PC-3 (cell line): ENCODE results near the gene PQBP1. TPM values are rescaled to one million over a fixed set of nuclear protein-coding genes. Genes with fewer than 3 reads are reported as not detected.
A peak's percentile ranks its signal among the peaks of the same experiment; 100 is the strongest.

Experiments
- ATAC-seq: fragments of 200-7000 bp; cut with Tn5 transposase; 2 replicates; pipeline ENCODE4 v1.9.1; 2020; ENCODE audit warnings: mild to moderate bottlenecking, moderate library complexity
- BruUV-seq: library from RNA; stranded (reverse); fragments of 400-500 nt; replicated peaks from 2 replicates; lab custom pipeline; 2021; lab: Mats Ljungman, UMichigan
- CTCF ChIA-PET: fragments of 300-600 bp; sonication (Branson Sonifier 250); formaldehyde crosslinking; loops from one replicate; lab custom pipeline; 2022; ENCODE audit warnings: antibody characterized with exemption; lab: Charles Lee
- POLR2A ChIA-PET: fragments of 300-600 bp; sonication (Branson Sonifier 250); formaldehyde crosslinking; loops from one replicate; lab custom pipeline; 2022; ENCODE audit warnings: antibody characterized with exemption; ENCODE audit not compliant: unreplicated experiment; lab: Charles Lee
- DNase-seq: peaks from one replicate; pipeline ENCODE4 v3.0.0-alpha.2; 2015
- H2AFZ ChIP-seq: fragments of 300-600 bp; sonication (generic); 2 replicates; pipeline ENCODE4 v1.6.0; 2016; ENCODE audit warnings: antibody characterized with exemption, low read length
- H3F3A ChIP-seq: fragments of 300-600 bp; sonication (generic); one replicate; pipeline ENCODE4 v1.6.0; 2017; ENCODE audit warnings: antibody characterized with exemption, low read length, control low read depth, mild to moderate bottlenecking; ENCODE audit not compliant: unreplicated experiment
- H3K27ac ChIP-seq: fragments of 300-600 bp; sonication (generic); 2 replicates; pipeline ENCODE4 v1.5.1; 2016; ENCODE audit warnings: mild to moderate bottlenecking, low read length
- H3K27me3 ChIP-seq: fragments of 300-600 bp; sonication (generic); 2 replicates; pipeline ENCODE4 v1.6.1; 2016; ENCODE audit warnings: low read length, mixed read lengths
- H3K36me3 ChIP-seq: fragments of 300-600 bp; sonication (generic); 2 replicates; pipeline ENCODE4 v1.6.1; 2016; ENCODE audit warnings: low read depth, mixed run types, low read length, mixed read lengths
- H3K4me1 ChIP-seq: fragments of 300-600 bp; sonication (generic); 2 replicates; pipeline ENCODE4 v1.5.1; 2016; ENCODE audit warnings: low read length; ENCODE audit not compliant: insufficient read depth
- H3K4me2 ChIP-seq: fragments of 300-600 bp; sonication (generic); 2 replicates; pipeline ENCODE4 v1.6.0; 2016; ENCODE audit warnings: low read length
- H3K4me3 ChIP-seq: fragments of 300-600 bp; sonication (generic); 2 replicates; pipeline ENCODE4 v1.5.1; 2016; ENCODE audit warnings: mild to moderate bottlenecking, low read length, mixed read lengths
- H3K79me2 ChIP-seq: fragments of 300-600 bp; sonication (generic); 2 replicates; pipeline ENCODE4 v1.6.1; 2017; ENCODE audit warnings: low read length, mixed read lengths
- H3K9ac ChIP-seq: fragments of 300-600 bp; sonication (generic); 2 replicates; pipeline ENCODE4 v1.6.0; 2016; ENCODE audit warnings: mild to moderate bottlenecking, low read length
- H3K9me2 ChIP-seq: fragments of 300-600 bp; sonication (generic); replicated peaks from 2 replicates; pipeline ENCODE4 v1.6.1; 2016; ENCODE audit warnings: mixed run types, low read length, mixed read lengths
- H3K9me3 ChIP-seq: fragments of 300-600 bp; sonication (generic); 2 replicates; pipeline ENCODE4 v1.6.1; 2016; ENCODE audit warnings: low read length, mixed read lengths
- H4K20me1 ChIP-seq: fragments of 300-600 bp; sonication (generic); 2 replicates; pipeline ENCODE4 v1.6.1; 2016; ENCODE audit warnings: low read length, mixed read lengths
- CTCF ChIP-seq: fragments of 300-600 bp; sonication (generic); conservative IDR thresholded peaks from 2 replicates; pipeline ENCODE4 v1.5.1; 2017; ENCODE audit warnings: antibody characterized with exemption, low read depth, mild to moderate bottlenecking, low read length
- EZH2 ChIP-seq: fragments of 300-600 bp; sonication (generic); IDR thresholded peaks from one replicate; pipeline ENCODE4 v1.6.1; 2017; ENCODE audit warnings: antibody characterized with exemption, mild to moderate bottlenecking, low read length; ENCODE audit not compliant: unreplicated experiment
- EZH2phosphoT487 ChIP-seq: fragments of 300-600 bp; sonication (generic); IDR thresholded peaks from 2 replicates; pipeline ENCODE4 v1.6.1; 2018; ENCODE audit warnings: mild to moderate bottlenecking, antibody characterized with exemption, low read length, borderline replicate concordance
- intact Hi-C: fragments of 100-400 bp; cut with micrococcal nuclease; formaldehyde crosslinking; loops from 2 replicates; pipeline ENCODE4 v1.9.0; 2023
- total RNA-seq: library from RNA; depleted of rRNA; stranded (reverse); fragments of >200 nt; gene quantifications from 2 replicates; pipeline ENCODE4 v1.2.3, GENCODE V29; 2014

Gene PQBP1
- total RNA-seq, 1 experiment from 2014 or later: 189 TPM

- H2AFZ ChIP-seq: peak overlapping the region; percentile 93
- H3K9ac ChIP-seq: peak overlapping the region; percentile 94
- H3K79me2 ChIP-seq: peaks cover 42% of the 10 kb centered on the region
- H3K27ac ChIP-seq: peak overlapping the region; percentile 91
- peak overlapping the region; percentile 85 for H3K4me3 ChIP-seq
- H3K9me3 ChIP-seq: no peaks in the 10 kb centered on the region
- peak overlapping the region; percentile 95 for H3K4me2 ChIP-seq
- ATAC-seq: no peak
- TF ChIP-seq EZH2phosphoT487: no peak
- no peak for TF ChIP-seq EZH2
- TF ChIP-seq CTCF: no peak
- BruUV-seq: no TSS peak
- no peaks in the 10 kb centered on the region for H3K9me2 ChIP-seq
- no peaks in the 10 kb centered on the region for H3K27me3 ChIP-seq
- intact Hi-C loops: loop anchor here (2.0 to 5.0 kb wide), 2 partner anchors 14 to 109 kb away; partner anchors contain the start of genes HDAC6, PQBP1 and TIMM17B
- POLR2A ChIA-PET: interaction anchor here (0.8 kb wide), 1 partner anchor 174 kb away, joined by 5 read pairs; no protein-coding TSS in a partner anchor
- DNase-seq: no peak
- H4K20me1 ChIP-seq: no peaks in the 10 kb centered on the region
- CTCF ChIA-PET: no interaction called here
- H3K36me3 ChIP-seq: peaks cover 11% of the 10 kb centered on the region; the same call in 1 of the 2 replicates
- H3F3A ChIP-seq: no peaks in the 10 kb centered on the region
- H3K4me1 ChIP-seq: peaks cover 16% of the 10 kb centered on the region
Observed at GRCh38 chrX:48910926-48911411, 13.2 kb downstream of the PQBP1 start.

- peak; percentile 84 for DNase-seq
- Histone ChIP-seq H3K79me2 (peaks cover 46% of the 10 kb centered on the region), H3K4me1 (peaks cover 16% of the 10 kb centered on the region), H4K20me1 (no peaks in the 10 kb centered on the region), H3K27me3 (no peaks in the 10 kb centered on the region), H3K9ac (peak within 1 kb of the TSS; percentile 94), H3K36me3 (peaks cover 11% of the 10 kb centered on the region; the same call in 1 of the 2 replicates), H3K4me2 (peak within 1 kb of the TSS; percentile 95), H3K4me3 (peak within 1 kb of the TSS; percentile 85), H3F3A (no peaks in the 10 kb centered on the region), H3K9me3 (no peaks in the 10 kb centered on the region), H3K27ac (peak within 1 kb of the TSS; percentile 91), H3K9me2 (no peaks in the 10 kb centered on the region), H2AFZ (peak within 1 kb of the TSS; percentile 93)
- TF ChIP-seq EZH2phosphoT487: no peak
- TF ChIP-seq EZH2: no peak
- no peak for TF ChIP-seq CTCF
- intact Hi-C loops: loop anchor here (2.0 to 5.0 kb wide), 2 partner anchors 15 to 109 kb away; partner anchors contain the start of genes HDAC6, PQBP1 and TIMM17B
- CTCF ChIA-PET: no interaction called here
- no TSS peak for BruUV-seq
- POLR2A ChIA-PET: interaction anchor here (0.7 to 1.2 kb wide), 3 partner anchors 14 to 235 kb away, joined by 3 to 8 read pairs (median 5); partner anchors contain the start of genes PQBP1 and TIMM17B
- peak; percentile 93 for ATAC-seq
Observed at GRCh38 chrX:48911412-48912182, 13.9 kb downstream of the PQBP1 start, which contains the start of gene SLC35A2. Gene SLC35A2 (minus strand): TSS chrX:48911646. CDS start chrX:48911636, 10 bp downstream.
